Measurements from ENCODE around the gene GNG12. TPM values are rescaled to one million over a fixed set of nuclear protein-coding genes. Genes with fewer than 3 reads are reported as not detected.
A peak's percentile ranks its signal among the peaks of the same experiment; 100 is the strongest.

GNG12 gene
- total and polyA plus RNA-seq, 9 of the 15 experiments (the other 6 are each of a cell fraction or from before 2014, with no cell fraction given), result 2.6 to 6.0 (median 4.1) TPM

DNA sequence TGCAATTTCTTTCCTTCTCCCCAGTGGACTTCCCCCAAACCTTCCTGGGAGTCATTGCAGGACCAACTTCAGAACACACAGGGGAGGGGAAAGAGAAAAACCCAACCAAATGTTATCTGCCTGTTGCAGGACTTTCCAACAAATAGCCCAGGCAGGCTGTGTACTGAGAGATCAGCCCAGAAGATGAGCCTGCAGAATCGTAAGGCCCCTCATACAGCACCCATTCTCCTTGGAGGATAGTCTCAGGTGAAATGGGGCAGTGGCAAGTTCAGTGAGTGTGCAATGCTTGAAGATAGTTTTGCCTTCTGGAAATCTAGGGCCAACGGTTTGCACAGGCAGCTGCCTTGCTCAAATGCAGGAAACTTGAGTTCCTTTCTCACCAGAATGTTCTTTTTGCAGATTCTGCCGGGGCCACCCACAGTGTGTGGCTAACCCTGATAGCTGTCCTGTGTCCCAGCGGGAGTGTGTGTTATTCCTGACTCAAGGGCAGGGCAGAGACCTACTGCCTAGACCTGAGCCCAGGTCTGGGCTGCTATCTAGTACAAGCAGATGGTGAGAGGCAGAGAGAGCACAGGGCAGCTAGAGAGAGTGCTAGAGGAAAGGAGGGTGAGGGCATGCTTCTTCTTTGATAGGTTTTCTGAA lies 99.5 kb downstream of the GNG12 start:
- Histone ChIP-seq H3K36me3 (ENCODE audit: control insufficient read depth, insufficient read depth, low read length) (no peaks in the 10 kb centered on the region; the same call in 2 of the 3 replicates), H3K4me3 (peak overlapping the region; percentile 6; the same call in 1 of the 2 replicates), H4K20me1 (replicated peaks; ENCODE audit: control insufficient read depth, insufficient read depth, low read length) (no peaks in the 10 kb centered on the region), H3K9me1 (ENCODE audit: control insufficient read depth, insufficient read depth, low read length) (no peaks in the 10 kb centered on the region), H3K9me3 (replicated peaks; ENCODE audit: control insufficient read depth, insufficient read depth, low read depth, low read length) (no peaks in the 10 kb centered on the region), H2AFZ (ENCODE audit: low read depth, low read length) (peak overlapping the region; percentile 80), H3K27ac (ENCODE audit: extremely low read depth, low read depth, low read length) (peak overlapping the region; percentile 93), H3K4me2 (ENCODE audit: insufficient read depth, low read length) (peak overlapping the region; percentile 84), H3K4me1 (replicated peaks in 1 of 2; ENCODE audit: control insufficient read depth in 2 of 2, insufficient read depth in 2 of 2, low read length in 2 of 2) (peaks cover 42 to 87% of the 10 kb centered on the region in 2 experiments), H3K79me2 (ENCODE audit: control insufficient read depth, insufficient read depth, low read length) (no peaks in the 10 kb centered on the region), H3K27me3 (ENCODE audit: control insufficient read depth in 2 of 2, insufficient read depth in 2 of 2, low read length in 2 of 2) (no peaks in the 10 kb centered on the region), H3K9ac (ENCODE audit: insufficient read depth in 1 of 2, low read depth in 2 of 2, low read length in 2 of 2) (peak overlapping the region; percentile 18 to 77; a peak in 3 of 4 replicates)
- in situ Hi-C loops (cut with MboI) (no loop called here), intact Hi-C loops (cut with micrococcal nuclease) (loop anchor here (1.0 kb wide), 2 partner anchors 23 to 46 kb away; no protein-coding TSS in a partner anchor)
- ATAC-seq (peak; percentile 84), DNase-seq (ENCODE audit: extremely low read depth in 1 of 4, low spot score in 3 of 4) (peak; percentile 93 to 97 (median 96)), FAIRE-seq (peak; percentile 99)
- 0% methylated on average over 4 of the region's 4 CpGs for WGBS (ENCODE audit: insufficient coverage, low coverage, missing lambda C conversion rate)
- ChIA-PET POLR2A (interaction anchor here (0.8 to 4.2 kb wide), 14 partner anchors 7 to 51 kb away, joined by 3 to 27 read pairs (median 4); partner anchors contain the start of gene GADD45A), CTCF (ENCODE audit: low intra/inter-chr PET ratio) (no interaction called here)
- BruUV-seq (replicated peaks), result no TSS peak
- TF ChIP-seq, protein P1, sequence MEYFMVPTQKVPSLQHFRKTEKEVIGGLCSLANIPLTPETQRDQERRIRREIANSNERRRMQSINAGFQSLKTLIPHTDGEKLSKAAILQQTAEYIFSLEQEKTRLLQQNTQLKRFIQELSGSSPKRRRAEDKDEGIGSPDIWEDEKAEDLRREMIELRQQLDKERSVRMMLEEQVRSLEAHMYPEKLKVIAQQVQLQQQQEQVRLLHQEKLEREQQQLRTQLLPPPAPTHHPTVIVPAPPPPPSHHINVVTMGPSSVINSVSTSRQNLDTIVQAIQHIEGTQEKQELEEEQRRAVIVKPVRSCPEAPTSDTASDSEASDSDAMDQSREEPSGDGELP (CRISPR knock-in tag; IDR thresholded peaks at IDR 0.05; ENCODE audit: borderline replicate concordance), result peak; percentile 75; the same call in 1 of the 2 replicates
- no peak for TF ChIP-seq NELFE (IDR thresholded peaks at IDR 0.05; ENCODE audit: insufficient read depth, insufficient read length)
- no peak for TF ChIP-seq NFXL1 (CRISPR knock-in tag; IDR thresholded peaks at IDR 0.05)
- TF ChIP-seq CBX3 (IDR thresholded peaks at IDR 0.05; ENCODE audit: borderline replicate concordance in 1 of 2, low read length in 2 of 2), result peak in 1 of 2 experiments; percentile 73; a peak in 1 of 3 replicates
- 0 out of 2 replicates have a peak, but pooled peaks have one; percentile 16 for TF ChIP-seq ZNF384 (IDR thresholded peaks at IDR 0.05; ENCODE audit: low read depth, low read length)
- TF ChIP-seq, protein P2, sequence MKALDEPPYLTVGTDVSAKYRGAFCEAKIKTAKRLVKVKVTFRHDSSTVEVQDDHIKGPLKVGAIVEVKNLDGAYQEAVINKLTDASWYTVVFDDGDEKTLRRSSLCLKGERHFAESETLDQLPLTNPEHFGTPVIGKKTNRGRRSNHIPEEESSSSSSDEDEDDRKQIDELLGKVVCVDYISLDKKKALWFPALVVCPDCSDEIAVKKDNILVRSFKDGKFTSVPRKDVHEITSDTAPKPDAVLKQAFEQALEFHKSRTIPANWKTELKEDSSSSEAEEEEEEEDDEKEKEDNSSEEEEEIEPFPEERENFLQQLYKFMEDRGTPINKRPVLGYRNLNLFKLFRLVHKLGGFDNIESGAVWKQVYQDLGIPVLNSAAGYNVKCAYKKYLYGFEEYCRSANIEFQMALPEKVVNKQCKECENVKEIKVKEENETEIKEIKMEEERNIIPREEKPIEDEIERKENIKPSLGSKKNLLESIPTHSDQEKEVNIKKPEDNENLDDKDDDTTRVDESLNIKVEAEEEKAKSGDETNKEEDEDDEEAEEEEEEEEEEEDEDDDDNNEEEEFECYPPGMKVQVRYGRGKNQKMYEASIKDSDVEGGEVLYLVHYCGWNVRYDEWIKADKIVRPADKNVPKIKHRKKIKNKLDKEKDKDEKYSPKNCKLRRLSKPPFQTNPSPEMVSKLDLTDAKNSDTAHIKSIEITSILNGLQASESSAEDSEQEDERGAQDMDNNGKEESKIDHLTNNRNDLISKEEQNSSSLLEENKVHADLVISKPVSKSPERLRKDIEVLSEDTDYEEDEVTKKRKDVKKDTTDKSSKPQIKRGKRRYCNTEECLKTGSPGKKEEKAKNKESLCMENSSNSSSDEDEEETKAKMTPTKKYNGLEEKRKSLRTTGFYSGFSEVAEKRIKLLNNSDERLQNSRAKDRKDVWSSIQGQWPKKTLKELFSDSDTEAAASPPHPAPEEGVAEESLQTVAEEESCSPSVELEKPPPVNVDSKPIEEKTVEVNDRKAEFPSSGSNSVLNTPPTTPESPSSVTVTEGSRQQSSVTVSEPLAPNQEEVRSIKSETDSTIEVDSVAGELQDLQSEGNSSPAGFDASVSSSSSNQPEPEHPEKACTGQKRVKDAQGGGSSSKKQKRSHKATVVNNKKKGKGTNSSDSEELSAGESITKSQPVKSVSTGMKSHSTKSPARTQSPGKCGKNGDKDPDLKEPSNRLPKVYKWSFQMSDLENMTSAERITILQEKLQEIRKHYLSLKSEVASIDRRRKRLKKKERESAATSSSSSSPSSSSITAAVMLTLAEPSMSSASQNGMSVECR (CRISPR knock-in tag; IDR thresholded peaks at IDR 0.05), result no peak
- 0 out of 2 replicates have a peak, but pooled peaks have one; percentile 36 for TF ChIP-seq SREBF2 (CRISPR knock-in tag; IDR thresholded peaks at IDR 0.05)

All from K562 (cell line).